Upper lobe of left lung (tissue), 6 donors: Measurements from ENCODE around the gene PAGE2B. TPM values are rescaled to one million over a fixed set of nuclear protein-coding genes. Genes with fewer than 3 reads are reported as not detected.

Source experiments
- ATAC-seq, 2 donors: fragments of 200-7000 bp; cut with Tn5 transposase; one replicate each; pipeline ENCODE4 v1.9.1; 2022; ENCODE audit warnings: mild to moderate bottlenecking in 2 of 2, moderate library complexity in 2 of 2; ENCODE audit not compliant: low FRiP score in 2 of 2
- DNase-seq, 2 donors: peaks; one replicate each; pipeline ENCODE4 v3.0.0-alpha.2; 2019 to 2020
- H3K27ac ChIP-seq, 4 donors: fragments of 200-600 bp; sonication (generic); one replicate each; pipeline ENCODE4 v1.5.1; 2016 to 2019
- H3K27me3 ChIP-seq, 4 donors: fragments of 200-600 bp; sonication (generic); one replicate each; pipeline ENCODE4 v1.5.1; 2017 to 2019
- H3K36me3 ChIP-seq, 4 donors: fragments of 200-600 bp; sonication (generic); one replicate each; pipeline ENCODE4 v1.5.1; 2016 to 2019
- H3K4me1 ChIP-seq, 4 donors: fragments of 200-600 bp; sonication (generic); one replicate each; pipeline ENCODE4 v1.5.1; 2018 to 2019
- H3K4me3 ChIP-seq, 4 donors: fragments of 200-600 bp; sonication (generic); one replicate each; pipeline ENCODE4 v1.5.1; 2017 to 2019; ENCODE audit warnings: mild to moderate bottlenecking in 2 of 4, moderate library complexity in 1 of 4
- H3K9me3 ChIP-seq, 4 donors: fragments of 200-600 bp; sonication (generic); one replicate each; pipeline ENCODE4 v1.5.1; 2018 to 2019
- CTCF ChIP-seq, 6 experiments: fragments of 450-650 bp in 4 of 6; fragments of 200-600 bp in 2 of 6; sonication (generic) in 2 of 6; IDR thresholded peaks; one replicate each; pipeline ENCODE4 v1.5.1; 2016 to 2019; ENCODE audit warnings: antibody characterized with exemption in 6 of 6
- EP300 ChIP-seq, 4 donors: sonication (generic); formaldehyde crosslinking; IDR thresholded peaks; one replicate each; pipeline ENCODE4 v1.5.1; 2017; ENCODE audit warnings: antibody characterized with exemption in 4 of 4, control low read depth in 2 of 4
- POLR2A ChIP-seq, 4 donors: fragments of 450-650 bp; IDR thresholded peaks; one replicate each; pipeline ENCODE4 v1.5.1; 2016 to 2017; ENCODE audit warnings: antibody characterized with exemption in 4 of 4, mild to moderate bottlenecking in 2 of 4
- POLR2AphosphoS5 ChIP-seq, 2 donors: sonication (generic); formaldehyde crosslinking; IDR thresholded peaks; one replicate each; pipeline ENCODE4 v1.5.1; 2017; ENCODE audit warnings: antibody characterized with exemption in 2 of 2
- WGBS, 2 donors: methylation state at CpG; one replicate each; pipeline ENCODE4 v1.1.5; 2017 to 2018; 5-methylcytosine and 5-hydroxymethylcytosine counted together
- total RNA-seq, 6 donors: library from RNA; depleted of rRNA in 4 of 6; stranded (reverse); fragments of >200 nt in 4 of 6; gene quantifications; one replicate each; pipeline versions ENCODE4 v1.1.0 to v1.2.1, GENCODE V29; 2016 to 2021
- donor health status: DM: no; HTN: no; CAD: no; lungs with moderate emphysema.
- donor health status: DM: no; HTN: yes; CAD: no; lungs with severe emphysema.

Gene PAGE2B
- total RNA-seq, 6 donors from 2014 or later = not detected

GRCh38 chrX:55119271-55119670 lies 44.4 kb downstream of the PAGE2B start:
- peak overlapping the region in 1 of 4 donors; percentile 13 for H3K27ac ChIP-seq
- ATAC-seq (no peak), DNase-seq (no peak)
- no peak for TF ChIP-seq POLR2AphosphoS5 (IDR thresholded peaks at IDR 0.05)
- no peak for TF ChIP-seq POLR2A (IDR thresholded peaks at IDR 0.05)
- TF ChIP-seq EP300 (IDR thresholded peaks at IDR 0.05) = no peak
- TF ChIP-seq CTCF (IDR thresholded peaks at IDR 0.05) = no peak
- no peaks in the 10 kb centered on the region for H3K4me1 ChIP-seq
- H3K9me3 ChIP-seq = no peaks in the 10 kb centered on the region
- H3K36me3 ChIP-seq = no peaks in the 10 kb centered on the region
- H3K27me3 ChIP-seq = no peaks in the 10 kb centered on the region
- no peak overlapping the region for H3K4me3 ChIP-seq

GRCh38 chrX:55119712-55120111 lies 44.9 kb downstream of the PAGE2B start:
- no peaks in the 10 kb centered on the region for H3K36me3 ChIP-seq
- WGBS, 2 donors = 42 to 49% methylated on average over 1 of the region's 1 CpG
- no peaks in the 10 kb centered on the region for H3K9me3 ChIP-seq
- no peaks in the 10 kb centered on the region for H3K4me1 ChIP-seq
- ATAC-seq (no peak), DNase-seq (no peak)
- TF ChIP-seq POLR2AphosphoS5 (IDR thresholded peaks at IDR 0.05) = no peak
- TF ChIP-seq POLR2A (IDR thresholded peaks at IDR 0.05) = no peak
- no peak for TF ChIP-seq CTCF (IDR thresholded peaks at IDR 0.05)
- no peak for TF ChIP-seq EP300 (IDR thresholded peaks at IDR 0.05)
- no peak overlapping the region for H3K4me3 ChIP-seq
- H3K27ac ChIP-seq = no peak overlapping the region
- H3K27me3 ChIP-seq = no peaks in the 10 kb centered on the region

GRCh38 chrX:55120761-55121358 lies 46.0 kb downstream of the PAGE2B start:
- no peaks in the 10 kb centered on the region for H3K27me3 ChIP-seq
- DNase-seq = no peak
- ATAC-seq = no peak
- H3K27ac ChIP-seq = no peak overlapping the region
- H3K4me3 ChIP-seq = no peak overlapping the region
- no peaks in the 10 kb centered on the region for H3K36me3 ChIP-seq
- H3K9me3 ChIP-seq = no peaks in the 10 kb centered on the region
- WGBS, 2 donors = 34 to 70% methylated on average over 2 of the region's 2 CpGs
- no peaks in the 10 kb centered on the region for H3K4me1 ChIP-seq
- TF ChIP-seq EP300 (IDR thresholded peaks at IDR 0.05) (no peak), POLR2AphosphoS5 (IDR thresholded peaks at IDR 0.05) (no peak), CTCF (IDR thresholded peaks at IDR 0.05) (no peak), POLR2A (IDR thresholded peaks at IDR 0.05) (no peak)

GRCh38 chrX:55123900-55124299 lies 49.1 kb downstream of the PAGE2B start:
- H3K4me1 ChIP-seq = no peaks in the 10 kb centered on the region
- no peak overlapping the region for H3K4me3 ChIP-seq
- no peaks in the 10 kb centered on the region for H3K9me3 ChIP-seq
- H3K36me3 ChIP-seq = no peaks in the 10 kb centered on the region
- WGBS, 2 donors = 76 to 96% methylated on average over 5 to 7 of the region's 7 CpGs
- DNase-seq (no peak), ATAC-seq (no peak)
- no peak for TF ChIP-seq POLR2AphosphoS5 (IDR thresholded peaks at IDR 0.05)
- TF ChIP-seq POLR2A (IDR thresholded peaks at IDR 0.05) = no peak
- TF ChIP-seq EP300 (IDR thresholded peaks at IDR 0.05) = no peak
- no peak for TF ChIP-seq CTCF (IDR thresholded peaks at IDR 0.05)
- H3K27me3 ChIP-seq = no peaks in the 10 kb centered on the region
- H3K27ac ChIP-seq = no peak overlapping the region

- TF ChIP-seq POLR2AphosphoS5 (IDR thresholded peaks at IDR 0.05) (no peak), EP300 (IDR thresholded peaks at IDR 0.05) (no peak), CTCF (IDR thresholded peaks at IDR 0.05) (no peak), POLR2A (IDR thresholded peaks at IDR 0.05) (no peak)
- DNase-seq (no peak), ATAC-seq (no peak)
- 46 to 53% methylated on average over 2 of the region's 2 CpGs for WGBS, 2 donors
- Histone ChIP-seq H3K27me3 (no peaks in the 10 kb centered on the region), H3K27ac (no peak overlapping the region), H3K4me1 (no peaks in the 10 kb centered on the region), H3K36me3 (no peaks in the 10 kb centered on the region), H3K4me3 (no peak overlapping the region), H3K9me3 (no peaks in the 10 kb centered on the region)
Observed at GRCh38 chrX:55127692-55128091, 52.9 kb downstream of the PAGE2B start.
